Measurements from ENCODE around the gene ZNF785.

DNA sequence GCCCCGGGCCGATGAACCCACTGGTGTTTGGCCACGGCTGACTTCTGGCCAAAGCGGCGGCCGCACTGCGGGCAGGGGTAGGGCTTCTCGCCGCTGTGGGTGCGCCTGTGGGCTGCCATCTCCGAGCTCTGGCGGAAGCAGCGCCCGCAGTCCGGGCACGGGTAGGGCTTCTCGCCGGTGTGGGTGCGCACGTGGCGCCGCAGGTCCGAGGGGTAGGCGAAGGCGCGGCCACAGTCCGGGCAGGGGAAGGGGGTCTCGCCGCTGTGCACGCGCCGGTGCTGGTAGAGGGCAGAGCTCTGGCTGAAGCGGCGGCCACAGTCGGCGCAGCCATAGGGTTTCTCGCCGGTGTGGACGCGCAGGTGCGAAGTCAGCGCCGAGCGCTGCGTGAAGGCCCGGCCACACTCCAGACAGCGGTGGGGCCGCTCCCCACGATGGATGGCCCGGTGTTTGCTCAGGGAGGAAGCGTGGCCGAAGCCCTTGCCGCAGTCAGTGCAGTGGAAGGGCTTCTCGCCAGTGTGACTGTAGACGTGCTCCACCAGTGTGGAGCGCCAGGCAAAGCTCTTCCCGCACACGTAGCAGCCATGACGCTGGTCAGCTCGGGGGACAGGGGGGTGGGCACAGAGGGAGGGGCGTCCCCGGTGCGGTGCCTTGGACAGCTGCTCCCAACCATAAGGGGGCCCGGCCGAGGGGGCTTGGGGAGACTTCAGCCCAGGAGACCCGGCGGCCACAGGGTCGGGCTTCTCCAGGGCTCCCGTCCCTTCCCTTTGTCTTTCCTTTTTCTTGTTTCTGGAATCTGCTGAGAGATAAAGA is 30.0 kb downstream of the ZNF785 start:
- no peak for TF ChIP-seq CTCF (IDR thresholded peaks at IDR 0.05; ENCODE audit: low read depth, low read length)
- no peak for TF ChIP-seq POLR2A (IDR thresholded peaks at IDR 0.05; ENCODE audit: extremely low read depth, insufficient read length)
- TF ChIP-seq MYC (IDR thresholded peaks at IDR 0.05; ENCODE audit: low read depth, low read length) = no peak

All from NB4 (cell line).